K562 (cell line): ENCODE data around the gene CTNS. TPM values are rescaled to one million over a fixed set of nuclear protein-coding genes. Genes with fewer than 3 reads are reported as not detected.

Experiments
- ATAC-seq: fragments of 200-7000 bp; cut with Tn5 transposase; 3 replicates; pipeline ENCODE4 v1.9.1; 2020; ENCODE audit warnings: moderate library complexity
- BruUV-seq: library from RNA; stranded (reverse); fragments of 400-500 nt; replicated peaks from 2 replicates; lab custom pipeline; 2021; lab: Mats Ljungman, UMichigan
- CTCF ChIA-PET: fragments of 300-600 bp; formaldehyde crosslinking; extraction: SDS; loops from one replicate; lab custom pipeline; 2021; ENCODE audit warnings: low intra/inter-chr PET ratio; lab: Yijun Ruan, JAX
- POLR2A ChIA-PET: fragments of 300-600, 350-650 bp; sonication (Branson Sonifier 250); formaldehyde crosslinking; extraction: SDS; loops from one replicate; lab custom pipeline; 2021; ENCODE audit warnings: antibody characterized with exemption, inconsistent platforms; lab: Yijun Ruan, JAX
- DNase-seq, 4 experiments: peaks; one replicate each; pipeline versions ENCODE4 v3.0.0 to v3.0.0-alpha.2; 2011 to 2018; ENCODE audit warnings: low spot score in 3 of 4, mixed read lengths in 3 of 4; ENCODE audit errors: extremely low read depth in 1 of 4
- FAIRE-seq: peaks from 2 replicates; lab custom pipeline; 2011; peaks lifted over from hg19 to GRCh38; lab: Jason Lieb, UNC
- H2AFZ ChIP-seq: 2 replicates; pipeline ENCODE4 v1.6.0; 2011; ENCODE audit warnings: low read depth, low read length, control low read depth, inconsistent platforms
- H3K27ac ChIP-seq: fragments of 200-600 bp; 3 replicates; pipeline ENCODE4 v1.8.0; 2011; ENCODE audit warnings: low read depth, mild to moderate bottlenecking, control low read depth, inconsistent platforms, low read length, moderate library complexity, mixed read lengths; ENCODE audit errors: extremely low read depth
- H3K27me3 ChIP-seq, 2 experiments: fragments of 300-600 bp in 1 of 2; 2 replicates in 1 of 2; 3 replicates in 1 of 2; pipeline versions ENCODE4 v1.6.0 to v1.8.0; 2011; ENCODE audit warnings: inconsistent platforms in 2 of 2, low read length in 2 of 2, mild to moderate bottlenecking in 1 of 2, mixed read lengths in 1 of 2, moderate library complexity in 1 of 2; ENCODE audit not compliant: control insufficient read depth in 2 of 2, insufficient read depth in 2 of 2
- H3K36me3 ChIP-seq: fragments of 300-600 bp; 3 replicates; pipeline ENCODE4 v1.8.0; 2011; ENCODE audit warnings: mild to moderate bottlenecking, low read length, inconsistent platforms; ENCODE audit not compliant: control insufficient read depth, insufficient read depth
- H3K4me1 ChIP-seq, 2 experiments: fragments of 200-600 bp in 1 of 2; replicated peaks in 1 of 2; 2 replicates in 1 of 2; 3 replicates in 1 of 2; pipeline versions ENCODE4 v1.5.1 to v1.8.0; 2011; ENCODE audit warnings: inconsistent platforms in 2 of 2, low read length in 2 of 2, mild to moderate bottlenecking in 1 of 2, mixed read lengths in 1 of 2, moderate library complexity in 1 of 2; ENCODE audit not compliant: control insufficient read depth in 2 of 2, insufficient read depth in 2 of 2
- H3K4me2 ChIP-seq: 2 replicates; pipeline ENCODE4 v1.6.1; 2011; ENCODE audit warnings: low read length, control low read depth, inconsistent platforms, mixed read lengths; ENCODE audit not compliant: insufficient read depth
- H3K4me3 ChIP-seq: fragments of 200-600 bp; sonication (generic), shearing (Covaris generic); 2 replicates; pipeline ENCODE4 v1.5.1; 2016; ENCODE audit warnings: control low read depth, inconsistent platforms
- H3K79me2 ChIP-seq: fragments of 200-600 bp; 3 replicates; pipeline ENCODE4 v1.8.0; 2011; ENCODE audit warnings: low read length, inconsistent platforms; ENCODE audit not compliant: control insufficient read depth, insufficient read depth
- H3K9ac ChIP-seq, 2 experiments: 2 replicates each; pipeline versions ENCODE4 v1.6.0 to v1.6.1; 2011; ENCODE audit warnings: low read depth in 2 of 2, low read length in 2 of 2, control low read depth in 1 of 2, inconsistent platforms in 1 of 2, mild to moderate bottlenecking in 1 of 2, mixed read lengths in 1 of 2; ENCODE audit not compliant: insufficient read depth in 1 of 2
- H3K9me1 ChIP-seq: one replicate; pipeline ENCODE4 v1.6.0; 2011; ENCODE audit warnings: inconsistent platforms, mild to moderate bottlenecking, low read length, moderate library complexity; ENCODE audit not compliant: control insufficient read depth, insufficient read depth
- H3K9me3 ChIP-seq: replicated peaks from 2 replicates; pipeline ENCODE4 v1.5.1; 2011; ENCODE audit warnings: low read depth, low read length, inconsistent platforms; ENCODE audit not compliant: control insufficient read depth, insufficient read depth
- H4K20me1 ChIP-seq: replicated peaks from 2 replicates; pipeline ENCODE4 v1.6.1; 2011; ENCODE audit warnings: low read length, inconsistent platforms, mixed read lengths; ENCODE audit not compliant: control insufficient read depth, insufficient read depth
- CEBPB ChIP-seq: fragments of 450-650 bp; IDR thresholded peaks from 2 replicates; pipeline ENCODE4 v1.6.1; 2016; ENCODE audit warnings: missing genetic modification characterization, missing compliant biosample characterization
- CHD1 ChIP-seq: fragments of 200-600 bp; sonication (generic); IDR thresholded peaks from one replicate; pipeline ENCODE4 v1.6.1; 2012; ENCODE audit warnings: mild to moderate bottlenecking, moderate library complexity, low read length, inconsistent platforms
- ETV5 ChIP-seq: sonication (generic); formaldehyde crosslinking; IDR thresholded peaks from 2 replicates; pipeline ENCODE4 v1.4.0; 2020; ENCODE audit warnings: low read depth, mild to moderate bottlenecking, missing genetic modification reagents
- MCM5 ChIP-seq: fragments of 450-650 bp; IDR thresholded peaks from 2 replicates; pipeline ENCODE4 v1.6.1; 2016; ENCODE audit warnings: low read depth
- WGBS: fragments of 100-300 bp; shearing (Covaris generic); methylation state at CpG from one replicate; pipeline ENCODE4 v1.1.6; 2016; ENCODE audit warnings: low coverage, mixed read lengths; ENCODE audit not compliant: insufficient coverage; ENCODE audit errors: missing lambda C conversion rate; 5-methylcytosine and 5-hydroxymethylcytosine counted together
- in situ Hi-C: fragments of 300-500 bp; cut with MboI; formaldehyde crosslinking; loops from 4 replicates; pipeline ENCODE4 v1.15.0; 2018; ENCODE audit warnings: inconsistent platforms, mixed read lengths
- intact Hi-C: fragments of 100-400 bp; cut with micrococcal nuclease; formaldehyde crosslinking; loops from 2 replicates; pipeline ENCODE4 v1.14.2; 2022
- polyA plus RNA-seq, 8 experiments: library from polyadenylated mRNA; depleted of rRNA in 4 of 8; stranded (reverse) in 5 of 8; unstranded in 3 of 8; fragments of >200 nt; fragmentation: Nextera tagmentation in 2 of 8; fragmentation: Illumina TruSeq in 1 of 8; extraction: Ambion mirVana in 2 of 8; extraction: Trizol in 1 of 8; gene quantifications; 2 replicates each; pipeline versions ENCODE4 v1.2.1 to v1.2.3, GENCODE V29; 2011 to 2014; ENCODE audit warnings: inconsistent platforms in 1 of 8, missing spikeins in 1 of 8
- total RNA-seq, 7 experiments: library from RNA; depleted of rRNA in 6 of 7; stranded (reverse); fragments of >200 nt in 6 of 7; fragmentation: Illumina TruSeq in 2 of 7; extraction: Trizol in 2 of 7; gene quantifications; 2 replicates each; pipeline versions ENCODE4 v1.2.1 to v1.2.3, GENCODE V29; 2011 to 2021; ENCODE audit warnings: low replicate concordance in 1 of 7
- TF ChIP-seq, protein P1 (sequence below): sonication (generic); formaldehyde crosslinking; IDR thresholded peaks from 2 replicates; pipeline ENCODE4 v1.8.0; 2022; ENCODE audit warnings: missing genetic modification reagents, mild to moderate bottlenecking, moderate library complexity, borderline replicate concordance
- TF ChIP-seq, protein P2 (sequence below): fragments of 450-650 bp; IDR thresholded peaks from 2 replicates; pipeline ENCODE4 v1.6.1; 2014; ENCODE audit warnings: low read depth, mild to moderate bottlenecking, moderate library complexity, borderline replicate concordance
- TF ChIP-seq, protein P3 (sequence below): fragments of 450-650 bp; conservative IDR thresholded peaks from 2 replicates; pipeline ENCODE4 v1.6.1; 2016; ENCODE audit warnings: missing genetic modification characterization, low read depth, mild to moderate bottlenecking, control low read depth, missing compliant biosample characterization
- TF ChIP-seq, protein P4 (sequence below), 2 experiments: IDR thresholded peaks in 1 of 2; conservative IDR thresholded peaks in 1 of 2; 2 replicates each; pipeline ENCODE4 v1.6.1; 2016; ENCODE audit warnings: low read depth in 2 of 2, mild to moderate bottlenecking in 1 of 2, missing compliant biosample characterization in 1 of 2, missing genetic modification characterization in 1 of 2, moderate library complexity in 1 of 2
- TF ChIP-seq, protein P5 (sequence below), 2 experiments: IDR thresholded peaks; 2 replicates each; pipeline ENCODE4 v1.6.1; 2012; ENCODE audit warnings: improper control_type of control experiment in 2 of 2, low read depth in 2 of 2, low read length in 2 of 2, borderline replicate concordance in 1 of 2

The CTNS gene
- total and polyA plus RNA-seq, 9 of the 15 experiments (the other 6 are each of a cell fraction or from before 2014, with no cell fraction given): 0.66 to 8.4 (median 4.9) TPM

DNA sequence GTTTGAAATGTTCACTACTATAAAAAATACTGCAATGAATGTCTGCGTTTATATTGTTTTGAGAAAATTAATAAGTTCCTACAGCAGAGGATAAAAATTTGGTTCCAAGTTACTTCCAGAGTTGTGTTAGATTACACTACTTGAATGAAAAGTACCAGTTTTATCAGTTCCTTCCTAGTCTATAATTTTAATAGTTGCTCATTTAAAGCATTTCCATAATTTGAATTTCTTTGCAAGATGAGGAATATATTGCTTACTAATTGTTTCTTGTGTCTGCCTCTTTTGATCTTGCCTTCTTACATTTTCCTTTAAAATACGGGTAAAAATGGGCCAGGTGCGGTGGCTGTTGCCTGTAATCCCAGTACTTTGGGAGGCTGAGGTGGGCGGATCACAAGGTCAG lies 36.0 kb downstream of the CTNS start:
- 77% methylated on average over 3 of the region's 4 CpGs for WGBS
- ATAC-seq (no peak), DNase-seq (no peak), FAIRE-seq (no peak)
- H3K79me2 ChIP-seq: peaks cover 18% of the 10 kb centered on the region
- no peaks in the 10 kb centered on the region for H3K9me1 ChIP-seq
- intact Hi-C loops (no loop called here), in situ Hi-C loops (no loop called here)
- no peak overlapping the region for H3K4me3 ChIP-seq
- H3K9me3 ChIP-seq: no peaks in the 10 kb centered on the region
- peaks cover 7% of the 10 kb centered on the region; the same call in 2 of the 3 replicates for H3K36me3 ChIP-seq
- POLR2A ChIA-PET: interaction anchor here (0.6 kb wide), 1 partner anchor 22 kb away, joined by 4 read pairs; no protein-coding TSS in a partner anchor
- no TSS peak for BruUV-seq
- TF ChIP-seq CEBPB (tag): no peak
- TF ChIP-seq CHD1: no peak
- TF ChIP-seq, protein P1, sequence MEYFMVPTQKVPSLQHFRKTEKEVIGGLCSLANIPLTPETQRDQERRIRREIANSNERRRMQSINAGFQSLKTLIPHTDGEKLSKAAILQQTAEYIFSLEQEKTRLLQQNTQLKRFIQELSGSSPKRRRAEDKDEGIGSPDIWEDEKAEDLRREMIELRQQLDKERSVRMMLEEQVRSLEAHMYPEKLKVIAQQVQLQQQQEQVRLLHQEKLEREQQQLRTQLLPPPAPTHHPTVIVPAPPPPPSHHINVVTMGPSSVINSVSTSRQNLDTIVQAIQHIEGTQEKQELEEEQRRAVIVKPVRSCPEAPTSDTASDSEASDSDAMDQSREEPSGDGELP: no peak
- TF ChIP-seq ETV5 (CRISPR knock-in tag): no peak
- TF ChIP-seq MCM5: no peak
- TF ChIP-seq, protein P2, sequence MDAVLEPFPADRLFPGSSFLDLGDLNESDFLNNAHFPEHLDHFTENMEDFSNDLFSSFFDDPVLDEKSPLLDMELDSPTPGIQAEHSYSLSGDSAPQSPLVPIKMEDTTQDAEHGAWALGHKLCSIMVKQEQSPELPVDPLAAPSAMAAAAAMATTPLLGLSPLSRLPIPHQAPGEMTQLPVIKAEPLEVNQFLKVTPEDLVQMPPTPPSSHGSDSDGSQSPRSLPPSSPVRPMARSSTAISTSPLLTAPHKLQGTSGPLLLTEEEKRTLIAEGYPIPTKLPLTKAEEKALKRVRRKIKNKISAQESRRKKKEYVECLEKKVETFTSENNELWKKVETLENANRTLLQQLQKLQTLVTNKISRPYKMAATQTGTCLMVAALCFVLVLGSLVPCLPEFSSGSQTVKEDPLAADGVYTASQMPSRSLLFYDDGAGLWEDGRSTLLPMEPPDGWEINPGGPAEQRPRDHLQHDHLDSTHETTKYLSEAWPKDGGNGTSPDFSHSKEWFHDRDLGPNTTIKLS: no peak
- TF ChIP-seq, protein P3, sequence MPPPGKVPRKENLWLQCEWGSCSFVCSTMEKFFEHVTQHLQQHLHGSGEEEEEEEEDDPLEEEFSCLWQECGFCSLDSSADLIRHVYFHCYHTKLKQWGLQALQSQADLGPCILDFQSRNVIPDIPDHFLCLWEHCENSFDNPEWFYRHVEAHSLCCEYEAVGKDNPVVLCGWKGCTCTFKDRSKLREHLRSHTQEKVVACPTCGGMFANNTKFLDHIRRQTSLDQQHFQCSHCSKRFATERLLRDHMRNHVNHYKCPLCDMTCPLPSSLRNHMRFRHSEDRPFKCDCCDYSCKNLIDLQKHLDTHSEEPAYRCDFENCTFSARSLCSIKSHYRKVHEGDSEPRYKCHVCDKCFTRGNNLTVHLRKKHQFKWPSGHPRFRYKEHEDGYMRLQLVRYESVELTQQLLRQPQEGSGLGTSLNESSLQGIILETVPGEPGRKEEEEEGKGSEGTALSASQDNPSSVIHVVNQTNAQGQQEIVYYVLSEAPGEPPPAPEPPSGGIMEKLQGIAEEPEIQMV (tag): no peak
- TF ChIP-seq, protein P4, sequence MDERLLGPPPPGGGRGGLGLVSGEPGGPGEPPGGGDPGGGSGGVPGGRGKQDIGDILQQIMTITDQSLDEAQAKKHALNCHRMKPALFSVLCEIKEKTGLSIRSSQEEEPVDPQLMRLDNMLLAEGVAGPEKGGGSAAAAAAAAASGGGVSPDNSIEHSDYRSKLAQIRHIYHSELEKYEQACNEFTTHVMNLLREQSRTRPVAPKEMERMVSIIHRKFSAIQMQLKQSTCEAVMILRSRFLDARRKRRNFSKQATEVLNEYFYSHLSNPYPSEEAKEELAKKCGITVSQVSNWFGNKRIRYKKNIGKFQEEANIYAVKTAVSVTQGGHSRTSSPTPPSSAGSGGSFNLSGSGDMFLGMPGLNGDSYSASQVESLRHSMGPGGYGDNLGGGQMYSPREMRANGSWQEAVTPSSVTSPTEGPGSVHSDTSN (CRISPR knock-in tag; IDR thresholded peaks at IDR 0.05; ENCODE audit: low read depth): no peak
- TF ChIP-seq, protein P4 (tag; conservative IDR thresholded peaks at IDR 0.05; ENCODE audit: low read depth): no peak
- TF ChIP-seq, protein P5, sequence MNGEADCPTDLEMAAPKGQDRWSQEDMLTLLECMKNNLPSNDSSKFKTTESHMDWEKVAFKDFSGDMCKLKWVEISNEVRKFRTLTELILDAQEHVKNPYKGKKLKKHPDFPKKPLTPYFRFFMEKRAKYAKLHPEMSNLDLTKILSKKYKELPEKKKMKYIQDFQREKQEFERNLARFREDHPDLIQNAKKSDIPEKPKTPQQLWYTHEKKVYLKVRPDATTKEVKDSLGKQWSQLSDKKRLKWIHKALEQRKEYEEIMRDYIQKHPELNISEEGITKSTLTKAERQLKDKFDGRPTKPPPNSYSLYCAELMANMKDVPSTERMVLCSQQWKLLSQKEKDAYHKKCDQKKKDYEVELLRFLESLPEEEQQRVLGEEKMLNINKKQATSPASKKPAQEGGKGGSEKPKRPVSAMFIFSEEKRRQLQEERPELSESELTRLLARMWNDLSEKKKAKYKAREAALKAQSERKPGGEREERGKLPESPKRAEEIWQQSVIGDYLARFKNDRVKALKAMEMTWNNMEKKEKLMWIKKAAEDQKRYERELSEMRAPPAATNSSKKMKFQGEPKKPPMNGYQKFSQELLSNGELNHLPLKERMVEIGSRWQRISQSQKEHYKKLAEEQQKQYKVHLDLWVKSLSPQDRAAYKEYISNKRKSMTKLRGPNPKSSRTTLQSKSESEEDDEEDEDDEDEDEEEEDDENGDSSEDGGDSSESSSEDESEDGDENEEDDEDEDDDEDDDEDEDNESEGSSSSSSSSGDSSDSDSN (IDR thresholded peaks at IDR 0.05; ENCODE audit: borderline replicate concordance in 1 of 2, low read depth in 2 of 2, low read length in 2 of 2): no peak
- H3K27ac ChIP-seq: no peak overlapping the region
- CTCF ChIA-PET: no interaction called here
- no peak overlapping the region for H2AFZ ChIP-seq
- no peak overlapping the region for H3K9ac ChIP-seq
- H3K4me2 ChIP-seq: no peak overlapping the region
- no peaks in the 10 kb centered on the region; a peak in 2 of 5 replicates for H3K27me3 ChIP-seq
- peaks cover 0 to 20% of the 10 kb centered on the region in 2 experiments; a peak in 3 of 5 replicates for H3K4me1 ChIP-seq
- H4K20me1 ChIP-seq: 0 out of 2 replicates have a peak, but pooled peaks cover 2% of the 10 kb centered on the region
